IMR-90 (cell line): ENCODE results near the gene FST. TPM values are rescaled to one million over a fixed set of nuclear protein-coding genes. Genes with fewer than 3 reads are reported as not detected.

Experiments used
- ATAC-seq: fragments of 200-7000 bp; cut with Tn5 transposase; 2 replicates; pipeline ENCODE4 v1.9.1; 2020; ENCODE audit warnings: low read depth, mild to moderate bottlenecking, moderate library complexity
- BruUV-seq: library from RNA; stranded (reverse); fragments of 400-500 nt; replicated peaks from 2 replicates; lab custom pipeline; 2021; lab: Mats Ljungman, UMichigan
- CTCF ChIA-PET: fragments of 300-600 bp; formaldehyde crosslinking; extraction: SDS; loops from one replicate; lab custom pipeline; 2021; ENCODE audit warnings: antibody characterized with exemption; lab: Yijun Ruan, JAX
- POLR2A ChIA-PET: fragments of 300-600 bp; sonication (Branson Sonifier 250); formaldehyde crosslinking; loops from one replicate; lab custom pipeline; 2022; ENCODE audit warnings: antibody characterized with exemption; ENCODE audit not compliant: unreplicated experiment; lab: Charles Lee
- DNase-seq: peaks from one replicate; pipeline ENCODE4 v3.0.0; 2013
- H2AFZ ChIP-seq: replicated peaks from 2 replicates; pipeline ENCODE3; 2013; ENCODE audit warnings: low read length, mild to moderate bottlenecking; ENCODE audit not compliant: poor library complexity
- H2AK5ac ChIP-seq: 2 replicates; pipeline ENCODE4 v1.6.1; 2013; ENCODE audit warnings: low read depth, low read length, inconsistent platforms
- H2AK9ac ChIP-seq: replicated peaks from 2 replicates; pipeline ENCODE3; 2013; ENCODE audit warnings: mild to moderate bottlenecking, low read depth, low read length, moderate library complexity; ENCODE audit not compliant: poor library complexity
- H2BK120ac ChIP-seq: 2 replicates; pipeline ENCODE4 v1.6.1; 2013; ENCODE audit warnings: low read depth, low read length, inconsistent platforms
- H2BK15ac ChIP-seq: 3 replicates; pipeline ENCODE4 v1.6.1; 2013; ENCODE audit warnings: low read depth, low read length, inconsistent platforms
- H2BK20ac ChIP-seq: 2 replicates; pipeline ENCODE4 v1.6.1; 2013; ENCODE audit warnings: low read depth, mild to moderate bottlenecking, inconsistent platforms, low read length, moderate library complexity
- H2BK5ac ChIP-seq: 2 replicates; pipeline ENCODE4 v1.6.1; 2013; ENCODE audit warnings: mild to moderate bottlenecking, low read depth, low read length, inconsistent platforms; ENCODE audit not compliant: poor library complexity, severe bottlenecking
- H3K14ac ChIP-seq: replicated peaks from 2 replicates; pipeline ENCODE4 v1.6.1; 2013; ENCODE audit warnings: low read depth, low read length, inconsistent platforms
- H3K18ac ChIP-seq: 2 replicates; pipeline ENCODE4 v1.6.1; 2013; ENCODE audit warnings: low read depth, low read length, control low read depth
- H3K23ac ChIP-seq: 2 replicates; pipeline ENCODE4 v1.6.1; 2013; ENCODE audit warnings: low read depth, low read length, inconsistent platforms
- H3K27ac ChIP-seq: 2 replicates; pipeline ENCODE4 v1.5.1; 2013; ENCODE audit warnings: mild to moderate bottlenecking, control low read depth, low read length; ENCODE audit not compliant: insufficient read depth
- H3K27me3 ChIP-seq: 2 replicates; pipeline ENCODE4 v1.6.1; 2013; ENCODE audit warnings: low read length; ENCODE audit not compliant: control insufficient read depth, insufficient read depth
- H3K36me3 ChIP-seq: 2 replicates; pipeline ENCODE4 v1.6.1; 2013; ENCODE audit warnings: low read length, mixed read lengths; ENCODE audit not compliant: control insufficient read depth, insufficient read depth
- H3K4ac ChIP-seq: 2 replicates; pipeline ENCODE4 v1.6.1; 2013; ENCODE audit warnings: low read depth, low read length, inconsistent platforms
- H3K4me1 ChIP-seq: 2 replicates; pipeline ENCODE4 v1.6.1; 2013; ENCODE audit warnings: low read length, mixed read lengths; ENCODE audit not compliant: control insufficient read depth, insufficient read depth
- H3K4me2 ChIP-seq: 2 replicates; pipeline ENCODE4 v1.6.1; 2013; ENCODE audit warnings: low read depth, mild to moderate bottlenecking, control low read depth, low read length, moderate library complexity
- H3K4me3 ChIP-seq: 2 replicates; pipeline ENCODE4 v1.5.1; 2013; ENCODE audit warnings: low read depth, mild to moderate bottlenecking, control low read depth, low read length, moderate library complexity; ENCODE audit not compliant: insufficient read depth
- H3K56ac ChIP-seq: 2 replicates; pipeline ENCODE4 v1.6.1; 2013; ENCODE audit warnings: low read length, inconsistent platforms; ENCODE audit not compliant: insufficient read depth; ENCODE audit errors: extremely low read depth
- H3K79me1 ChIP-seq, 2 experiments: 2 replicates each; pipeline ENCODE4 v1.6.1; 2013; ENCODE audit warnings: low read length in 2 of 2, inconsistent platforms in 1 of 2, low read depth in 1 of 2
- H3K9ac ChIP-seq: 2 replicates; pipeline ENCODE4 v1.6.1; 2013; ENCODE audit warnings: low read depth, low read length, control low read depth
- H3K9me1 ChIP-seq: 2 replicates; pipeline ENCODE4 v1.6.1; 2013; ENCODE audit warnings: low read length, inconsistent platforms; ENCODE audit not compliant: insufficient read depth
- H3K9me3 ChIP-seq: 2 replicates; pipeline ENCODE4 v1.6.1; 2013; ENCODE audit warnings: low read length; ENCODE audit not compliant: control insufficient read depth, insufficient read depth
- H4K20me1 ChIP-seq: 2 replicates; pipeline ENCODE4 v1.6.1; 2013; ENCODE audit warnings: low read length, inconsistent platforms; ENCODE audit not compliant: insufficient read depth
- H4K5ac ChIP-seq: 2 replicates; pipeline ENCODE4 v1.6.1; 2013; ENCODE audit warnings: mild to moderate bottlenecking, low read depth, low read length, control low read depth
- H4K8ac ChIP-seq, 2 experiments: 2 replicates each; pipeline ENCODE4 v1.6.1; 2013; ENCODE audit warnings: low read depth in 2 of 2, low read length in 2 of 2, control low read depth in 1 of 2, inconsistent platforms in 1 of 2
- H4K91ac ChIP-seq: 2 replicates; pipeline ENCODE4 v1.6.1; 2013; ENCODE audit warnings: low read depth, low read length, inconsistent platforms; ENCODE audit not compliant: insufficient read depth
- BHLHE40 ChIP-seq: fragments of 150-350 bp; IDR thresholded peaks from 2 replicates; pipeline ENCODE4 v1.6.1; 2016; ENCODE audit warnings: mild to moderate bottlenecking, low read depth, low read length
- CEBPB ChIP-seq: IDR thresholded peaks from 2 replicates; pipeline ENCODE4 v1.6.1; 2012; ENCODE audit warnings: low read depth, low read length, improper control_type of control experiment
- CHD1 ChIP-seq: IDR thresholded peaks from 2 replicates; pipeline ENCODE4 v1.6.1; 2012; ENCODE audit warnings: low read depth, low read length, improper control_type of control experiment
- FOS ChIP-seq: fragments of 150-350 bp; IDR thresholded peaks from 2 replicates; pipeline ENCODE4 v1.6.1; 2016; ENCODE audit warnings: low read depth, low read length
- MAFK ChIP-seq: IDR thresholded peaks from 2 replicates; pipeline ENCODE4 v1.6.1; 2012; ENCODE audit warnings: low read depth, low read length, improper control_type of control experiment
- MAZ ChIP-seq: IDR thresholded peaks from 2 replicates; pipeline ENCODE4 v1.6.1; 2012; ENCODE audit warnings: low read depth, mild to moderate bottlenecking, low read length, improper control_type of control experiment, moderate library complexity, borderline replicate concordance
- MXI1 ChIP-seq: IDR thresholded peaks from 2 replicates; pipeline ENCODE4 v1.6.1; 2012; ENCODE audit warnings: low read depth, mild to moderate bottlenecking, low read length, moderate library complexity, borderline replicate concordance
- NFE2L2 ChIP-seq: fragments of 150-350 bp; IDR thresholded peaks from 2 replicates; pipeline ENCODE4 v1.6.1; 2016; ENCODE audit warnings: low read depth, mild to moderate bottlenecking, low read length
- POLR2A ChIP-seq: IDR thresholded peaks from 2 replicates; pipeline ENCODE4 v1.6.1; 2012; ENCODE audit warnings: mild to moderate bottlenecking, low read depth, low read length
- RAD21 ChIP-seq: IDR thresholded peaks from 2 replicates; pipeline ENCODE4 v1.6.1; 2012; ENCODE audit warnings: low read length, improper control_type of control experiment
- RCOR1 ChIP-seq: IDR thresholded peaks from 2 replicates; pipeline ENCODE4 v1.6.1; 2012; ENCODE audit warnings: mild to moderate bottlenecking, low read length, improper control_type of control experiment; ENCODE audit not compliant: insufficient replicate concordance
- RFX5 ChIP-seq: IDR thresholded peaks from 2 replicates; pipeline ENCODE4 v1.8.0; 2012; ENCODE audit warnings: low read depth, mild to moderate bottlenecking, low read length, moderate library complexity
- SMC3 ChIP-seq: fragments of 150-350 bp; IDR thresholded peaks from 2 replicates; pipeline ENCODE4 v1.6.1; 2016; ENCODE audit warnings: low read depth, mild to moderate bottlenecking, antibody characterized with exemption, low read length, moderate library complexity
- USF2 ChIP-seq: fragments of 150-350 bp; IDR thresholded peaks from 2 replicates; pipeline ENCODE4 v1.6.1; 2017; ENCODE audit warnings: mild to moderate bottlenecking, antibody characterized with exemption, low read length, low read depth
- WGBS, 2 experiments: methylation state at CpG; one replicate each; pipeline versions ENCODE4 v1.1.5 to v1.1.7; 2013; ENCODE audit warnings: missing lambda C conversion rate in 2 of 2; ENCODE audit not compliant: insufficient read length in 1 of 2; ENCODE audit errors: extremely low coverage in 2 of 2; 5-methylcytosine and 5-hydroxymethylcytosine counted together
- dilution Hi-C: fragments of 300-500 bp; cut with HindIII; formaldehyde crosslinking; loops from one replicate; pipeline ENCODE4 v1.14.3; 2018; ENCODE audit warnings: low sequenced_read_pairs; ENCODE audit not compliant: unreplicated experiment
- in situ Hi-C: fragments of 300-500 bp; cut with MboI; formaldehyde crosslinking; loops from 3 replicates; pipeline ENCODE4 v1.14.3; 2019; ENCODE audit warnings: low sequenced_read_pairs, inconsistent platforms, mixed read lengths
- intact Hi-C: fragments of 100-400 bp; cut with micrococcal nuclease; formaldehyde crosslinking; loops from 2 replicates; pipeline ENCODE4 v1.10.0; 2022
- polyA plus RNA-seq, 3 experiments: library from polyadenylated mRNA; depleted of rRNA; stranded (reverse); fragments of >200 nt; gene quantifications; 2 replicates each; pipeline ENCODE4 v1.2.3, GENCODE V29; 2012; ENCODE audit warnings: low replicate concordance in 1 of 3
- total RNA-seq: library from RNA; depleted of rRNA; stranded (reverse); fragments of >200 nt; gene quantifications from 2 replicates; pipeline ENCODE4 v1.2.3, GENCODE V29; 2012
- TF ChIP-seq, protein P1 (sequence below): conservative IDR thresholded peaks from 2 replicates; pipeline ENCODE4 v1.5.1; 2012; ENCODE audit warnings: mild to moderate bottlenecking, low read depth, low read length, improper control_type of control experiment
- TF ChIP-seq, protein P2 (sequence below): fragments of 150-350 bp; IDR thresholded peaks from 2 replicates; pipeline ENCODE4 v1.6.1; 2016; ENCODE audit warnings: low read depth, mild to moderate bottlenecking, low read length, moderate library complexity, borderline replicate concordance

The FST gene
- total and polyA plus RNA-seq, 2 of the 4 experiments (the other 2 are of a cell fraction), result 141 to 195 TPM

GRCh38 chr5:53515988-53516387, 35.6 kb downstream of the FST start:
- intact Hi-C loops, result no loop called here
- WGBS, 2 experiments, result no CpG with 5 or more reads among the region's 6 CpGs
- CTCF ChIA-PET, result no interaction called here

More at GRCh38 chr5:53515988-53516387, 35.6 kb downstream of the FST start:
- no TSS peak for BruUV-seq
- in situ Hi-C loops, result no loop called here
- Histone ChIP-seq H3K9ac (no peak overlapping the region), H3K9me3 (0 out of 2 replicates have a peak, but pooled peaks cover 2% of the 10 kb centered on the region), H3K27ac (no peak overlapping the region), H4K5ac (no peak overlapping the region), H4K20me1 (no peaks in the 10 kb centered on the region), H2BK5ac (no peak overlapping the region), H3K4me3 (no peak overlapping the region), H3K4ac (no peak overlapping the region), H2AK9ac (no peak overlapping the region), H3K18ac (no peak overlapping the region), H2AK5ac (no peak overlapping the region), H4K91ac (no peak overlapping the region), H3K14ac (no peak overlapping the region), H3K4me1 (no peaks in the 10 kb centered on the region), H3K36me3 (no peaks in the 10 kb centered on the region), H3K56ac (no peak overlapping the region), H3K4me2 (no peak overlapping the region), H2BK120ac (no peak overlapping the region), H3K27me3 (no peaks in the 10 kb centered on the region; the same call in 1 of the 2 replicates), H4K8ac (no peak overlapping the region), H3K23ac (no peak overlapping the region), H2BK20ac (no peak overlapping the region), H3K9me1 (no peaks in the 10 kb centered on the region), H2BK15ac (no peak overlapping the region), H3K79me1 (no peaks in the 10 kb centered on the region), H2AFZ (no peak overlapping the region)
- ATAC-seq (no peak), DNase-seq (no peak)
- dilution Hi-C loops, result no loop called here
- POLR2A ChIA-PET, result no interaction called here
- no peak for TF ChIP-seq RAD21
- TF ChIP-seq RFX5, result no peak
- TF ChIP-seq MXI1, result no peak
- TF ChIP-seq, protein P1, sequence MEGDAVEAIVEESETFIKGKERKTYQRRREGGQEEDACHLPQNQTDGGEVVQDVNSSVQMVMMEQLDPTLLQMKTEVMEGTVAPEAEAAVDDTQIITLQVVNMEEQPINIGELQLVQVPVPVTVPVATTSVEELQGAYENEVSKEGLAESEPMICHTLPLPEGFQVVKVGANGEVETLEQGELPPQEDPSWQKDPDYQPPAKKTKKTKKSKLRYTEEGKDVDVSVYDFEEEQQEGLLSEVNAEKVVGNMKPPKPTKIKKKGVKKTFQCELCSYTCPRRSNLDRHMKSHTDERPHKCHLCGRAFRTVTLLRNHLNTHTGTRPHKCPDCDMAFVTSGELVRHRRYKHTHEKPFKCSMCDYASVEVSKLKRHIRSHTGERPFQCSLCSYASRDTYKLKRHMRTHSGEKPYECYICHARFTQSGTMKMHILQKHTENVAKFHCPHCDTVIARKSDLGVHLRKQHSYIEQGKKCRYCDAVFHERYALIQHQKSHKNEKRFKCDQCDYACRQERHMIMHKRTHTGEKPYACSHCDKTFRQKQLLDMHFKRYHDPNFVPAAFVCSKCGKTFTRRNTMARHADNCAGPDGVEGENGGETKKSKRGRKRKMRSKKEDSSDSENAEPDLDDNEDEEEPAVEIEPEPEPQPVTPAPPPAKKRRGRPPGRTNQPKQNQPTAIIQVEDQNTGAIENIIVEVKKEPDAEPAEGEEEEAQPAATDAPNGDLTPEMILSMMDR, result no peak
- no peak for TF ChIP-seq FOS
- no peak for TF ChIP-seq POLR2A
- no peak for TF ChIP-seq RCOR1
- TF ChIP-seq, protein P2, sequence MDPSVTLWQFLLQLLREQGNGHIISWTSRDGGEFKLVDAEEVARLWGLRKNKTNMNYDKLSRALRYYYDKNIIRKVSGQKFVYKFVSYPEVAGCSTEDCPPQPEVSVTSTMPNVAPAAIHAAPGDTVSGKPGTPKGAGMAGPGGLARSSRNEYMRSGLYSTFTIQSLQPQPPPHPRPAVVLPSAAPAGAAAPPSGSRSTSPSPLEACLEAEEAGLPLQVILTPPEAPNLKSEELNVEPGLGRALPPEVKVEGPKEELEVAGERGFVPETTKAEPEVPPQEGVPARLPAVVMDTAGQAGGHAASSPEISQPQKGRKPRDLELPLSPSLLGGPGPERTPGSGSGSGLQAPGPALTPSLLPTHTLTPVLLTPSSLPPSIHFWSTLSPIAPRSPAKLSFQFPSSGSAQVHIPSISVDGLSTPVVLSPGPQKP, result no peak
- no peak for TF ChIP-seq CEBPB
- TF ChIP-seq MAZ, result no peak
- no peak for TF ChIP-seq MAFK
- no peak for TF ChIP-seq CHD1
- no peak for TF ChIP-seq NFE2L2
- no peak for TF ChIP-seq USF2
- TF ChIP-seq SMC3, result no peak
- no peak for TF ChIP-seq BHLHE40
